Brain pericyte (primary cell): ENCODE results near the gene YTHDF2.
"Not testable (repeated sequence)": the region's sequence is repeated elsewhere in the genome, so short reads cannot be mapped to it uniquely, and the experiment has no call there.

ENCODE experiments used
- DNase-seq: peaks from one replicate; pipeline ENCODE4 v3.0.0-alpha.2; 2012; ENCODE audit warnings: low read depth, low spot score

YTHDF2 gene

GRCh38 chr1:28759257-28759656, 22.5 kb downstream of the YTHDF2 start:
- DNase-seq = no peak

- no peak for DNase-seq
Measured at GRCh38 chr1:28761189-28761588, 24.4 kb downstream of the YTHDF2 start.

- DNase-seq = no peak
Measured at GRCh38 chr1:28766532-28767183, 29.9 kb downstream of the YTHDF2 start.

DNA sequence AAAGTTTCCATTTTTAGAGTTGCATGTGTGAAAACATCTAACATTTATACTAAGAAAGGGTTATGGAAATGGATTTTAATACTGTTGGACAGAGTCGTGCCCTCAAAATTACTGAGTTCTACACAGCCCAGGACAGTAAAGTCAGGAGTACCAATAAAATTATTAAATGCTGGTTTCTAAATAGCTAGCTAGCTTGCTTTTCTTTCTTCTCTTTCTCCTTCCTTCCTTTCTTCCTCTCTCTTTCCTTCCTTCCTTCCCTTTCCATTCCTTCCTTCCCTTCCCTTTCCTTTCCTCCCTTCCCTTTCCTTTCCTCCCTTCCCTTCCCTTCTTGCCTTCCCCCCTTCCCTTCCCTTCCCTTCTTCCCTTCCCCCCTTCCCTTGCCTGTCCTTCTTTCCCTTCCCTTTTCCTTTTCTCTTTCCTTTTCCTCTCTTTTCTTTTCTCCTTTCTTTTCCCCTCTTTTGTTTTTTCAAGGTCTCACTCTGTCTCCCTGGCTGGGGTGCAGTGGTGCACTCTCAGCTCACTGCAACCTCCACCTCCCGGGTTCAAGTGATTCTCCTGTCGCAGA, 33.9 kb downstream of the YTHDF2 start:
- DNase-seq = no peak

GRCh38 chr1:28771921-28772320, 35.2 kb downstream of the YTHDF2 start:
- DNase-seq = not testable (repeated sequence)

- no peak for DNase-seq
Measured at GRCh38 chr1:28773105-28773504, 36.4 kb downstream of the YTHDF2 start.

GRCh38 chr1:28775121-28775942, 38.6 kb downstream of the YTHDF2 start:
- no peak for DNase-seq

DNA sequence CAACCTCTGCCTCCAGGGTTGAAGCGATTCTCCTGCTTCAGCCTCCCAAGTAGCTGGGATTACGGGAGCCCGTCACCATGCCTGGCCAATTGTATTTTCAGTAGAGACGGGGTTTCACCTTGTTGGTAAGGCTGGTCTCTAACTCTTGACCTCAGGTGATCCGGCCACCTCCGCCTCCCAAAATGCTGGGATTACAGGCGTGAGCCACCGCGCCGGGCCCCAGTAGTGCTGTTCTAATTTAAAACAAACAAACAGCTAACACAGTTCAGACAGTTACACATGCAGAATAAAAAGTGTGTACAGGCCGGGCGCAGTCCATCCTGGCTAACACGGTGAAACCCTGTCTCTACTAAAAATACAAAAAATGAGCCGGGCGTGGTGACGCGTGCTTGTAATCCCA, 39.6 kb downstream of the YTHDF2 start:
- DNase-seq = no peak

DNA sequence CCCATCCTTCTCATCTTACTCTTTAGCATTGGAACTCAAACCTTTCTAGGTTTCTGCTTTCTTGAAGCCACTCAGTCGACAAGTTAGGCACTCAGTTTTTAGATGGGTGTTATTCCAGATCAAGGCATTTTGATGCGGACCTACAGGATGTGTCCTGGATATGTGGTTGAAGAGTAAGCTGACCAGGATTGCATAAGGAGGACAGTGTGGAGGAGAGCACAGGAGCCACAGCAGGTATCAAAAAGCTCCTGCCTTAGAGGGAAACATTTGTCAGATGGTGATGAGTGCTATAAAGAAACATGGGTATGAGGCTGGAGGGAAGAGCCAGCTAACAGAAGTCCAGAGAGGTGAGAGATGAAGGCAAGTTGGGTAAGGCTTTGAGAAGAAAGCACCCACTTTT, 41.3 kb downstream of the YTHDF2 start:
- DNase-seq = no peak

DNA sequence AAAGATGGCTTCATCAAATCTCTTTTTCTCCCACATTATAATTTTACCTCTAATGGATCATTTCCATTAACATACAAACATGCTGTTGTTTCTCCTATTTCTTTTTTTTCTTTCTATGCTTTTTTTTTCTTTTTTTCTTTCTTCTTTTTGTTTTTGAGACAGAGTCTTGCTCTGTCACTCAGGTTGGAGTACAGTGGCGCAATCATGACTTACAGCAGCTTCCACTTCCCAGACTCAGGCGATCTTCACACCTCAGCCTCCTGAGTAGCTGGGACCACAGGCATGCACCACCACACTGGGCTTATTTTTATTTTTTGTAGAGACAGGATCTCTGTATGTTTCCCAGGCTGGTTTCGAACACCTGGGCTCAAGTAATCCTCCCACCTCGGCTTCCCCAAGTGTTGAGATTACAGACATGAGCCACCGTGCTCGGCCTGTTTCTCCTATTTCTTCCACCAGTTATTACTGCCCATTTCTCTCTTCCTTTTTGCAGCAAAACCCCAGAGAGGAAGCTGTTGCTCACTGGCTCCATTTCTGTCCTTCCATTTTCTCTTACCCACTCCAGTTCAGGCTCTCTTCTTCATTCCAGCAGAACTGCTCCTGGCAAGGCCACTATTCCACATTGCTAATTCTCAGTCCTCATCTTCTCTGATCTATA, 43.1 kb downstream of the YTHDF2 start:
- no peak for DNase-seq

DNA sequence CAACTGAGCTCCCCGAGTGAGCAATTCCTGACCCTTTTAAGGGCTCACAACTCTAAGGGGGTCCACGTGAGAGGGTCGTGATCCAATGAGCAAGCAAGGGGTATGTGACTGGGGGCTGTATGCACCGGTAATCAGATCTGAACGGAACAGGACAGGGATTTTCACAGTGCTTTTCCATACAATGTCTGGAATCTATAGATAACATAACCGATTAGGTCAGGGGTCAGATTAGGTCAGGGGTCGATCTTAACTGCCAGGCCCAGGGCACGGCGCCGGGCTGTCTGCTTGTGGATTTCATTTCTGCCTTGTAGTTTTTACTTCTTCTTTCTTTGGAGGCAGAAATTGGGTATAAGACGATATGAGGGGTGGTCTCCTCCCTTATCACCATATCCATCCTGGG, 44.6 kb downstream of the YTHDF2 start:
- DNase-seq = no peak

- no peak for DNase-seq
Measured at GRCh38 chr1:28782011-28782410, 45.3 kb downstream of the YTHDF2 start.

DNA sequence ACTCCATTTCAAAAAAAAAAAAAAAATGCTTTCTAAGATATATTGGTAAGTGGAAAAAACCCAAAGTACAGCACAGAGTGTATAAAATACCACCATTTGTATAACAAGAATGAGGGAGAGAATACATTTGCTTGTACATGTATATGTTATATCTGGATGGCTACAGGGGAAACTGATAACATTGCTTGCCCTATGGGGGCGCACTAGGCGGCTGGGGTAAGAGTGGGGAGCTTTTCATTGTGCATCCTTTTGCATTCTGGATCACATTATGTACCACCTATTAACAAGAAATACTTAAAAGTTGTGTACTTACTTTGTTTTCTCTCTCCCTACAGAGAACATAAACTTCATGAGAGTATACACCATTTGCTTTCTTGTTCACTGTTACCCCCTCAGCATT, 46.6 kb downstream of the YTHDF2 start:
- no peak for DNase-seq

DNA sequence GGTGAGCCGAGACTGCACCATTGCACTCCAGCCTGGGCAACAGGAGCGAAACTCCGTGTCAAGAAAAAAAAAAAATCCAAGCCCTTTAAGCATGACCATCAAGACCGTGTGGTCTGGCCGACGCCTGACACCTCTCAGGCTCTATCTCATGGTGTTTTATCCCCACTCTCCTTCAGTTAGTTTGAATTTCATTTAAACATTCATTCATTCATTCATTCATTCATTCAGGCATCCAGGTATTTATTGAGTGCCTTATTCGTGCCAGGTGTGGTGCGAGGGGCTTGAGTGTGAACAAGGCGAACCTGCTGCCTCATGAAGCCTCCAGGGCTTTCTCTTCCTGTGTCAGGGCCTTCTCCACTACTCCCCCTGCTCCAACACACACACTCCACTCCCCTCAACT, 52.7 kb downstream of the YTHDF2 start:
- DNase-seq = no peak

- DNase-seq = no peak
Measured at GRCh38 chr1:28789816-28790215, 53.1 kb downstream of the YTHDF2 start.

DNA sequence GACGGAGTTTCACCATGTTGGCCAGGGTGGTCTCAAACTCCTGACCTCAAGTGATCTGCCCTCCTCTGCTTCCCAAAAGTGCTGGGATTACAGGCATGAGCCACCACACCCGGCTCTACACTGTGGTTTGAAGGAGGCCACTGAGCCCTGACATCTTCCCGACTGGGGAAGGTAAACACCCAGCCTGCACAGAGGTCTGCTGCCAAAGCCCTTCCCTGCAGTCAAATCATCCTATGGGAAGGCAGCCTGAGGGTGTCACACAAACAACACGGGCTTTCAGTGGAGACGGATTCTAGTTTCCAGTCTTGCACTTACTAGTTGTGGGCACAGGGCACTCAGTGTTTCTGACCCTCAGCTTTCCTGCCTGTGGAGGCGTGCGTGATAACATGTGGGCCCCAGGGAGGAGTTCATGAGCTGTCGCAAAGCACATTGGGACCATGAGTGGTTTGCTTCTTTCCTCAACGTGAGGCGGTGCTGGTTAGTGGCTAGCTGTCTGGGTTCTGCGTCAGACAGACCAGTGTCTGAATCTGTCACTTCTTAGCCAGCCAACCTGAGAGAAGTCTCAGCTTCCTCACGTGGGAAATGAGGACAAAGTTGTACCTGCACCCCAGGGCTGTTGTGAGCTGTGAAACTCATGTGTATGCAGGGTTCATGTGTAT, 53.8 kb downstream of the YTHDF2 start:
- no peak for DNase-seq

DNA sequence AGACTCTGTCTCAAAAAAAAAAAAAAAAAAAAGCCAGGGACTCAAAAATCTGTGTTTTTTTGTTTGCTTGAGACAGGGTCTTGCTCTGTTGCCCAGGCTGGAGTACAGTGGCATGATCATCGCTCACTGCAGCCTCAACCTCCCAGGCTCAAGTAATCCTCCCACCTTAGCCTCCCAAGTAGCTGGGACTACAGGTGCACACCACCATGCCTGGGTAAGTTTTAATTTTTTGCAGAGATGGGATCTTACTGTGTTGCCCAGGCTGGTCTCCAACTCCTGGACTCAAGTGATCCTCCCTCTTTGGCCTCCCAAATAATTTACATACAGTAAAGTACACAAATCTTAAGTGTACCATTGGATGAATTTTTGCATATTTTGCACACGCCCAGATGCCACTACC, 55.2 kb downstream of the YTHDF2 start:
- not testable (repeated sequence) for DNase-seq

- DNase-seq = no peak
Measured at GRCh38 chr1:28792644-28793121, 55.9 kb downstream of the YTHDF2 start.

GRCh38 chr1:28794582-28794981, 57.8 kb downstream of the YTHDF2 start:
- DNase-seq = not testable (repeated sequence)

DNA sequence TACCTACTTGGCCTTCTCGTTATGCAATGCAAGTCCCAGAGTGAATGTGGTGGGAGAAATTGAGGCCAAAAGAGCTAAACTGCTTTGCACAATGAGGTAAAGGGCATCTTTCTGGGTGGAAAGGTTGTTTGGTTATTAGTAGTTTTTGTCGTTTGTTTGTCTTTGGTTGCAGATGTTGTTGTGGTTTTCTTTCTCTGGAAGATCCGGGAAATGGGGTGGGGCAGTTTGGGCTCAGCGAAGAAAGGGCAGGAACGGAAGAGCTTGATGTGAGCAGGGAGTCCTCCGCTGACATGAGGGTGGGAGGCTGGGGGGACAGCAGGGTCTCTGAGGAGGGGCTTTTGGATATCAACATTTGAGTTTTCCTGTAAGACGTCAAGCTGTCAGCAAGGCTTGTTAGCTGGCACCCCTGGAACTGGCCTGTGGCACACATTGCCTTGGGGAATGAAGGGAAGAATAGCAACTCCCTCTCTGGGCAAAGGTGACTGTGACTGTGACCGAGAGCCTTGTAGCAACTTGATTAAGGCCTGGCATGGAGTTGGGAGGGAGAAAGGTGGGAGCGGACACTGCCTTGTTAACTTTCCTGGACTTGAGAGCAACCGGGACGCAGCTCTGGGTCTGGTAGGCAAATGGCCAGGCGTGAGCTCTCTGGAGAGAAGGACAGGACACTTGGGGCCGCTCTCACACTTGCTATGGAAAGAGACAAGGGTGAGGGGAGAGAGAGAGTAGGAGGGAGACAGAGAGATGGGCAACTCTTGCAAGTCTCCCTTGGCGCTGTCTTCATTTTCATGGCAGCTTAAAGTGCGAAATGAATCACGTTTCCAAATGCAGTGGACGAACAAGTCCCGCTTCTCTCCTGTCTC, 59.8 kb downstream of the YTHDF2 start:
- no peak for DNase-seq

DNA sequence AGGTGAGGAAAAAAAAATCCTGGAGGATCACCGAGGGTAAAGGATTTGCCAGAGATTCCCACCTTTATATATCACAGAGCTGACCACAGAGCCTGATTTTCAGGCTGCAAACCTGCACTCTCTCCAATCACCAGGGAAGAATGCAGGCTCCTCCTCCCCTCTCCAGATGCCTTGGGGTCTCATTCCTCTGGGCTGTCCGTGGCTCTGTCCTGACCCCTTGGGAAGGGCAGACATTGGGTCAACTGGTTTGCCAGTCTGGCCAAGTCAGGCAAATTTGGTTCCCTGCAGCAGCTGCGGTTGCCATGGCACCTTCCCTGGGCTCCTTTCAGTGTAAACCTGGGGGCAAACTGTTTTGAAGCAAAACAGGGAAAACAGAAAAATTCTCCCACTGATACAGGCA, 63.6 kb downstream of the YTHDF2 start:
- no peak for DNase-seq
